HepG2 (cell line): ENCODE data around the gene TM4SF5. TPM values are rescaled to one million over a fixed set of nuclear protein-coding genes. Genes with fewer than 3 reads are reported as not detected.
A peak's percentile ranks its signal among the peaks of the same experiment; 100 is the strongest.

ENCODE experiments used
- ARNT2 ChIP-seq: sonication (generic); formaldehyde crosslinking; IDR thresholded peaks from 2 replicates; pipeline ENCODE4 v1.8.0; 2022; ENCODE audit warnings: mild to moderate bottlenecking, low read depth, missing genetic modification reagents, moderate library complexity
- CBX5 ChIP-seq: sonication (generic); formaldehyde crosslinking; IDR thresholded peaks from 2 replicates; pipeline ENCODE4 v1.4.0; 2020; ENCODE audit warnings: missing genetic modification reagents, borderline replicate concordance
- DPF2 ChIP-seq: sonication (generic); formaldehyde crosslinking; IDR thresholded peaks from 2 replicates; pipeline ENCODE4 v1.4.0; 2020; ENCODE audit warnings: mild to moderate bottlenecking, low read depth, missing genetic modification reagents, borderline replicate concordance
- EEA1 ChIP-seq: sonication (generic); formaldehyde crosslinking; IDR thresholded peaks from 2 replicates; pipeline ENCODE4 v1.5.1; 2020; ENCODE audit warnings: mild to moderate bottlenecking, missing genetic modification reagents, borderline replicate concordance
- FOXA3 ChIP-seq: IDR thresholded peaks from 2 replicates; pipeline ENCODE4 v1.6.1; 2016; ENCODE audit warnings: missing genetic modification reagents, missing compliant biosample characterization
- FOXK1 ChIP-seq: sonication (generic); formaldehyde crosslinking; IDR thresholded peaks from 2 replicates; pipeline ENCODE4 v1.4.0; 2020; ENCODE audit warnings: low read depth, missing genetic modification reagents, borderline replicate concordance
- PHF8 ChIP-seq: sonication (generic); formaldehyde crosslinking; IDR thresholded peaks from 2 replicates; pipeline ENCODE4 v1.5.0; 2020; ENCODE audit warnings: missing genetic modification reagents
- SP1 ChIP-seq, 2 experiments: fragments of 450-650 bp in 1 of 2; sonication (generic) in 1 of 2; formaldehyde crosslinking in 1 of 2; IDR thresholded peaks; 2 replicates each; pipeline versions ENCODE4 v1.4.0 to v1.6.1; 2016 to 2020; ENCODE audit warnings: missing genetic modification reagents in 1 of 2
- ZMYM4 ChIP-seq: sonication (generic); formaldehyde crosslinking; IDR thresholded peaks from 2 replicates; pipeline ENCODE4 v1.8.1; 2023; ENCODE audit warnings: mild to moderate bottlenecking, missing genetic modification reagents
- ZNF407 ChIP-seq: sonication (generic); formaldehyde crosslinking; IDR thresholded peaks from one replicate; pipeline ENCODE4 v1.5.1; 2020; ENCODE audit warnings: mild to moderate bottlenecking, missing genetic modification reagents; ENCODE audit errors: not compliant biosample characterization
- ZNF605 ChIP-seq: sonication (generic); formaldehyde crosslinking; IDR thresholded peaks from 2 replicates; pipeline ENCODE4 v1.8.0; 2022; ENCODE audit warnings: mild to moderate bottlenecking, missing genetic modification reagents
- ZNF639 ChIP-seq: conservative IDR thresholded peaks from 2 replicates; pipeline ENCODE4 v1.6.1; 2018; ENCODE audit warnings: missing genetic modification reagents
- ZSCAN31 ChIP-seq: sonication (generic); formaldehyde crosslinking; IDR thresholded peaks from 2 replicates; pipeline ENCODE4 v1.5.0; 2020; ENCODE audit warnings: low read depth, mild to moderate bottlenecking, missing genetic modification reagents
- polyA plus RNA-seq, 8 experiments: library from polyadenylated mRNA; depleted of rRNA in 3 of 8; stranded (reverse) in 7 of 8; unstranded in 1 of 8; fragments of >200 nt; fragmentation: Illumina TruSeq in 4 of 8; extraction: Trizol in 4 of 8; gene quantifications; 2 replicates each; pipeline versions ENCODE4 v1.2.1 to v1.2.3, GENCODE V29; 2011 to 2016; ENCODE audit warnings: low read depth in 4 of 8, missing spikeins in 1 of 8, mixed read lengths in 1 of 8; ENCODE audit not compliant: insufficient read depth in 1 of 8
- total RNA-seq, 5 experiments: library from RNA; depleted of rRNA; stranded (reverse); fragments of >200 nt; fragmentation: Illumina TruSeq; extraction: Trizol; gene quantifications; 2 replicates each; pipeline ENCODE4 v1.2.3, GENCODE V29; 2016; ENCODE audit warnings: low read depth in 1 of 5
- TF ChIP-seq, protein P1 (sequence below): sonication (generic); formaldehyde crosslinking; conservative IDR thresholded peaks from 2 replicates; pipeline ENCODE4 v1.4.0; 2020; ENCODE audit warnings: missing genetic modification reagents

TM4SF5 gene
- total and polyA plus RNA-seq, 2 of the 13 experiments (the other 11 are each of a cell fraction or from before 2014, with no cell fraction given) = 30.1 to 126 TPM

GRCh38 chr17:4771519-4772234 is at the start of gene TM4SF5 (continued):
- TF ChIP-seq PHF8 (CRISPR knock-in tag) (peak; percentile 65), FOXK1 (CRISPR knock-in tag) (peak; percentile 90; the same call in 1 of the 2 replicates), DPF2 (CRISPR knock-in tag) (0 out of 2 replicates have a peak, but pooled peaks have one; percentile 48), ZMYM4 (peak; percentile 61; the same call in 1 of the 2 replicates), FOXA3 (CRISPR knock-in tag) (peak; percentile 84), EEA1 (no peak; the same call in 1 of the 2 replicates), ARNT2 (CRISPR knock-in tag) (peak; percentile 67; the same call in 1 of the 2 replicates), ZNF639 (CRISPR knock-in tag) (0 out of 2 replicates have a peak, but pooled peaks have one; percentile 19), CBX5 (CRISPR knock-in tag) (peak; percentile 64; the same call in 1 of the 2 replicates), ZSCAN31 (peak; percentile 89; the same call in 1 of the 2 replicates), SP1 (IDR thresholded peaks at IDR 0.05) (no peak), SP1 (CRISPR knock-in tag; IDR thresholded peaks at IDR 0.05) (no peak; the same call in 1 of the 2 replicates), ZNF605 (CRISPR knock-in tag) (peak; percentile 89), ZNF407 (CRISPR knock-in tag) (peak; percentile 75)
- TF ChIP-seq, protein P1, sequence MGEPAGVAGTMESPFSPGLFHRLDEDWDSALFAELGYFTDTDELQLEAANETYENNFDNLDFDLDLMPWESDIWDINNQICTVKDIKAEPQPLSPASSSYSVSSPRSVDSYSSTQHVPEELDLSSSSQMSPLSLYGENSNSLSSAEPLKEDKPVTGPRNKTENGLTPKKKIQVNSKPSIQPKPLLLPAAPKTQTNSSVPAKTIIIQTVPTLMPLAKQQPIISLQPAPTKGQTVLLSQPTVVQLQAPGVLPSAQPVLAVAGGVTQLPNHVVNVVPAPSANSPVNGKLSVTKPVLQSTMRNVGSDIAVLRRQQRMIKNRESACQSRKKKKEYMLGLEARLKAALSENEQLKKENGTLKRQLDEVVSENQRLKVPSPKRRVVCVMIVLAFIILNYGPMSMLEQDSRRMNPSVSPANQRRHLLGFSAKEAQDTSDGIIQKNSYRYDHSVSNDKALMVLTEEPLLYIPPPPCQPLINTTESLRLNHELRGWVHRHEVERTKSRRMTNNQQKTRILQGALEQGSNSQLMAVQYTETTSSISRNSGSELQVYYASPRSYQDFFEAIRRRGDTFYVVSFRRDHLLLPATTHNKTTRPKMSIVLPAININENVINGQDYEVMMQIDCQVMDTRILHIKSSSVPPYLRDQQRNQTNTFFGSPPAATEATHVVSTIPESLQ (CRISPR knock-in tag) = no peak
